Testis (tissue), 2 donors: ENCODE data around the gene PGAP1.

Source experiments
- POLR2A ChIP-seq: fragments of 450-650 bp; IDR thresholded peaks from one replicate; pipeline ENCODE4 v1.6.1; 2017; ENCODE audit warnings: antibody characterized with exemption, mild to moderate bottlenecking, moderate library complexity
- TF ChIP-seq, protein P1 (sequence below), 3 experiments: fragments of 450-650 bp in 2 of 3; fragments of 200-600 bp in 1 of 3; sonication (generic) in 1 of 3; IDR thresholded peaks; one replicate each; pipeline ENCODE4 v1.5.1; 2016 to 2019; ENCODE audit warnings: antibody characterized with exemption in 3 of 3, mild to moderate bottlenecking in 2 of 3, moderate library complexity in 1 of 3

DNA sequence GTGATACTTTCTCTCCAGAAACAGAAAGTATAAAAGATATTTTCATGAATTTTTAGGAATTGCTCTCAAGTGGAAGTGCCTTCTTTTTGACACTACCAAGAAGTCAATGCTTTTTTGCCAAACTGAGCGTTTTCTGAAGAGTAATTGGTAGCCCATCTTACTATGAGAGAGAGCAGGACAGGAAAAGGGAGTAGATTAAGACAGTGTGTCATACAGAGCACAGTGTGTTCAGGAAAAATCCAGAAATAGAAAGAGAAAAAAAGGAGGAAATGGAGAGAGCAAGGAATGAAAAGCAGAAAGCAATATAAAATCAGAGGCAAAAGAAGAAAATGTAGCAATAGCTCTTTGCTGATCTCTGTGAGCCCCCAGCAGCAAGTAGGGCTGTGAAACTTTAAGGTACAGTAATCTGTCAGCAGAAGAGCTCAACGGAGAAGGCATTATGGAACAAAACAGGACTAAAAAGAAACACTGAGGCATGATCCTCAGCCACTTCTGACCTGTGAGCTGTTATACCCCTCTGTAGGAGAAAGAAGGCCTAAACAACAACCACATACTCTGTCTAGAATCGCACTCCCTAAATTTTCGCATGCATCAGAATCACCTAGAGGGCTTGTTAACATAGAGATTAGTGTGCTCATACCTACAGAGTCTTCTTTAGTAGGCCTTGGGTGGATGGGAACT is 15.0 kb upstream of the PGAP1 start:
- TF ChIP-seq, protein P1, sequence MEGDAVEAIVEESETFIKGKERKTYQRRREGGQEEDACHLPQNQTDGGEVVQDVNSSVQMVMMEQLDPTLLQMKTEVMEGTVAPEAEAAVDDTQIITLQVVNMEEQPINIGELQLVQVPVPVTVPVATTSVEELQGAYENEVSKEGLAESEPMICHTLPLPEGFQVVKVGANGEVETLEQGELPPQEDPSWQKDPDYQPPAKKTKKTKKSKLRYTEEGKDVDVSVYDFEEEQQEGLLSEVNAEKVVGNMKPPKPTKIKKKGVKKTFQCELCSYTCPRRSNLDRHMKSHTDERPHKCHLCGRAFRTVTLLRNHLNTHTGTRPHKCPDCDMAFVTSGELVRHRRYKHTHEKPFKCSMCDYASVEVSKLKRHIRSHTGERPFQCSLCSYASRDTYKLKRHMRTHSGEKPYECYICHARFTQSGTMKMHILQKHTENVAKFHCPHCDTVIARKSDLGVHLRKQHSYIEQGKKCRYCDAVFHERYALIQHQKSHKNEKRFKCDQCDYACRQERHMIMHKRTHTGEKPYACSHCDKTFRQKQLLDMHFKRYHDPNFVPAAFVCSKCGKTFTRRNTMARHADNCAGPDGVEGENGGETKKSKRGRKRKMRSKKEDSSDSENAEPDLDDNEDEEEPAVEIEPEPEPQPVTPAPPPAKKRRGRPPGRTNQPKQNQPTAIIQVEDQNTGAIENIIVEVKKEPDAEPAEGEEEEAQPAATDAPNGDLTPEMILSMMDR (IDR thresholded peaks at IDR 0.05): no peak
- TF ChIP-seq POLR2A: no peak
